SU-DHL-6 (cell line): ENCODE results near the gene SREK1IP1.
A peak's percentile ranks its signal among the peaks of the same experiment; 100 is the strongest.

ENCODE experiments used
- H2AFZ ChIP-seq: fragments of 200-600 bp; sonication (generic); 2 replicates; pipeline ENCODE4 v1.6.1; 2014; ENCODE audit warnings: low read depth, mild to moderate bottlenecking, moderate library complexity, mixed read lengths, antibody characterized with exemption, low read length; ENCODE audit not compliant: severe bottlenecking
- H3F3A ChIP-seq: fragments of 200-600 bp; shearing (Covaris generic); 2 replicates; pipeline ENCODE4 v1.6.0; 2016; ENCODE audit warnings: antibody characterized with exemption, mild to moderate bottlenecking; ENCODE audit not compliant: insufficient read depth
- H3K27ac ChIP-seq: fragments of 200-600 bp; sonication (generic); 2 replicates; pipeline ENCODE4 v1.5.1; 2016; ENCODE audit warnings: low read depth, mild to moderate bottlenecking, low read length, moderate library complexity, mixed read lengths
- H3K27me3 ChIP-seq: fragments of 200-600 bp; sonication (generic), shearing (Covaris generic); 2 replicates; pipeline ENCODE4 v1.6.0; 2014; ENCODE audit warnings: mild to moderate bottlenecking, low read length
- H3K36me3 ChIP-seq: fragments of 200-600 bp; sonication (generic); 2 replicates; pipeline ENCODE4 v1.6.1; 2014; ENCODE audit warnings: mild to moderate bottlenecking, low read length, mixed read lengths
- H3K4me2 ChIP-seq: fragments of 300-600, 200-600 bp; shearing (Covaris generic), sonication (generic); 2 replicates; pipeline ENCODE4 v1.6.0; 2014; ENCODE audit warnings: low read length, low read depth, mild to moderate bottlenecking; ENCODE audit not compliant: poor library complexity, severe bottlenecking
- H3K4me3 ChIP-seq: fragments of 200-600 bp; sonication (generic); 2 replicates; pipeline ENCODE4 v1.5.1; 2014; ENCODE audit warnings: antibody characterized with exemption, low read length, mild to moderate bottlenecking, mixed read lengths; ENCODE audit not compliant: insufficient read depth, poor library complexity, severe bottlenecking
- H3K79me2 ChIP-seq: fragments of 200-600 bp; sonication (generic); 2 replicates; pipeline ENCODE4 v1.6.1; 2014; ENCODE audit warnings: mild to moderate bottlenecking, low read length, moderate library complexity; ENCODE audit not compliant: insufficient read depth
- H3K9ac ChIP-seq: fragments of 200-600 bp; sonication (generic); 2 replicates; pipeline ENCODE4 v1.7.0; 2014; ENCODE audit warnings: mild to moderate bottlenecking, low read length
- H3K9me2 ChIP-seq: fragments of 200-600 bp; sonication (generic); replicated peaks from 2 replicates; pipeline ENCODE4 v1.6.1; 2014; ENCODE audit warnings: low read length; ENCODE audit not compliant: insufficient read depth
- H3K9me3 ChIP-seq: fragments of 200-600 bp; sonication (generic); 2 replicates; pipeline ENCODE4 v1.6.1; 2014; ENCODE audit warnings: low read length, mixed read lengths; ENCODE audit not compliant: insufficient read depth
- H4K20me1 ChIP-seq: fragments of 200-600 bp; sonication (generic); 2 replicates; pipeline ENCODE4 v1.6.1; 2014; ENCODE audit warnings: low read depth, mild to moderate bottlenecking, antibody characterized with exemption, low read length, moderate library complexity, mixed read lengths
- EZH2phosphoT487 ChIP-seq: fragments of 200-600 bp; sonication (generic), shearing (Covaris generic); conservative IDR thresholded peaks from 2 replicates; pipeline ENCODE4 v1.6.1; 2018; ENCODE audit warnings: mild to moderate bottlenecking, antibody characterized with exemption, low read length, moderate library complexity, mixed read lengths
- TF ChIP-seq, protein P1 (sequence below): fragments of 200-600 bp; sonication (generic); IDR thresholded peaks from one replicate; pipeline ENCODE4 v1.5.1; 2017; ENCODE audit warnings: antibody characterized with exemption, mild to moderate bottlenecking, low read length, moderate library complexity; ENCODE audit not compliant: insufficient read depth, poor library complexity, severe bottlenecking

SREK1IP1 gene

DNA sequence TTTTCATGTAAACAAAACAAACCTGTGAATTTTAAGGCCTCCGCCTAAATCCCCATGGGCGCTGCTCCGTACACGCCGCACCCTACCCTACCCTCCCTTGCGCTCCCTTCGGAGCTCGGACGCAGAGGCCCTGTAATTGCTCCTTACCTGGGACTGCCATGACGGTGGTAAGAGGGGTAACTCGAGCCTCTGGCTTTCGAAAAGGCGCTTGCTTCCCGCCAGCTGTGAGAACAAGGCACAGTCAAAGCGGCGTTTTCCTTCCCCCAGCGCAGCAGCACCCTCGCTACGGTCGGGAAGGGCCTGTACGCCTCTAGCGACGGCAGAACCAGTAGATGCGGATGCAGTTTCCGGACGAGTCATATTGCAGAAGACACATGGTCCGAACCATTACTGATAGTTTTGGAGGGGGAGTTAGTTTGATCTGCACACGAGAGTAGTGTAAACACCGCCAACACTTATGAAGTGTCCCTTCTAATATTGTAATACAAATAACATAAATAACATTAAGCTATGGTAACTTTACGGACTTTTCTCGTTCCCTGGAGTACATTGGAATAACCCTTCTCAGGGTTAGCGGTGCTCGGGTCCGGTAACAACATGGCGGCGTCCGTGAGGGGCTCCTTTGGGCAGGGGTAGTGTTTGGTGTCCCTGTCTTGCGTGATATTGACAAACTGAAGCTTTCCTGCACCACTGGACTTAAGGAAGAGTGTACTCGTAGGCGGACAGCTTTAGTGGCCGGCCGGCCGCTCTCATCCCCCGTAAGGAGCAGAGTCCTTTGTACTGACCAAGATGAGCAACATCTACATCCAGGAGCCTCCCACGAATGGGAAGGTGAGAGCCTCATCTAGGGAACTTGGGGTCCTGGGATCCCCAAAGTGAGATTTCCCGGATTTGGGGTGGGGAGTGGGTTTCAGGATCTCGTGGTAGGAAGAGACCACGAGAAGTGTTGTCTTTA, at the start of gene SREK1IP1, which contains the start of gene CWC27:
Gene SREK1IP1 (minus strand): TSS at position 334 of the 955 bp plus-strand sequence. CDS start 174 bp downstream, at position 160.
Gene CWC27 (plus strand): TSS at position 573 of the 955 bp plus-strand sequence. CDS start 217 bp downstream, at position 790.
- peak within 1 kb of the TSS; percentile 96 for H2AFZ ChIP-seq
- H3K4me3 ChIP-seq, result peak within 1 kb of the TSS; percentile 96
- peak within 1 kb of the TSS; percentile 71 for H3K27ac ChIP-seq
- no peaks in the 10 kb centered on the region for H3K36me3 ChIP-seq
- no peaks in the 10 kb centered on the region for H3K27me3 ChIP-seq
- TF ChIP-seq, protein P1, sequence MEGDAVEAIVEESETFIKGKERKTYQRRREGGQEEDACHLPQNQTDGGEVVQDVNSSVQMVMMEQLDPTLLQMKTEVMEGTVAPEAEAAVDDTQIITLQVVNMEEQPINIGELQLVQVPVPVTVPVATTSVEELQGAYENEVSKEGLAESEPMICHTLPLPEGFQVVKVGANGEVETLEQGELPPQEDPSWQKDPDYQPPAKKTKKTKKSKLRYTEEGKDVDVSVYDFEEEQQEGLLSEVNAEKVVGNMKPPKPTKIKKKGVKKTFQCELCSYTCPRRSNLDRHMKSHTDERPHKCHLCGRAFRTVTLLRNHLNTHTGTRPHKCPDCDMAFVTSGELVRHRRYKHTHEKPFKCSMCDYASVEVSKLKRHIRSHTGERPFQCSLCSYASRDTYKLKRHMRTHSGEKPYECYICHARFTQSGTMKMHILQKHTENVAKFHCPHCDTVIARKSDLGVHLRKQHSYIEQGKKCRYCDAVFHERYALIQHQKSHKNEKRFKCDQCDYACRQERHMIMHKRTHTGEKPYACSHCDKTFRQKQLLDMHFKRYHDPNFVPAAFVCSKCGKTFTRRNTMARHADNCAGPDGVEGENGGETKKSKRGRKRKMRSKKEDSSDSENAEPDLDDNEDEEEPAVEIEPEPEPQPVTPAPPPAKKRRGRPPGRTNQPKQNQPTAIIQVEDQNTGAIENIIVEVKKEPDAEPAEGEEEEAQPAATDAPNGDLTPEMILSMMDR, result no peak
- TF ChIP-seq EZH2phosphoT487, result no peak
- H3K9me3 ChIP-seq, result no peaks in the 10 kb centered on the region
- H3K9me2 ChIP-seq, result no peaks in the 10 kb centered on the region
- no peaks in the 10 kb centered on the region for H4K20me1 ChIP-seq
- peak within 1 kb of the TSS; percentile 89 for H3K9ac ChIP-seq
- H3F3A ChIP-seq, result no peaks in the 10 kb centered on the region
- H3K79me2 ChIP-seq, result peaks cover 76% of the 10 kb centered on the region
- peak within 1 kb of the TSS; percentile 71 for H3K4me2 ChIP-seq

DNA sequence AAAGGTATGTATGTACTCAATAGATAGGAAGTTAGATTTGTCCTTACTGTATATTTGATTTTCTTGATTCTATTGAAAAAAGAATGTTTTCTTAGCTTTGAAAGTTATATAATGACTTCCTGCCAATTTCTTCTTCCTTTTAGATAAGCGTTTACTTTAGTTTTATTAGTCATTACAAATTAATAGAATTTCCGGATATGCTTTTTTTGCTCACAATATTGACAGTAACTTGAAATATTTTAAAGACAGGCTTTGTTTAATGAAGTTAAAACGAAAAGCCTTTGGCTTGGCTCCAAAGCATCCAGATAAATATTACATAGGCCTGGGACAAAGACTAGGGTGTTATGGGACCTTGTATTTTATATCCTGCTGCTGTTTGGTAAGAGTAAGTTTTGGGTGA, 49.8 kb upstream of the SREK1IP1 start:
- no peak overlapping the region for H3K4me3 ChIP-seq
- no peak overlapping the region for H3K9ac ChIP-seq
- H2AFZ ChIP-seq, result no peak overlapping the region
- no peaks in the 10 kb centered on the region for H3K79me2 ChIP-seq
- TF ChIP-seq, protein P1, result no peak
- no peak for TF ChIP-seq EZH2phosphoT487
- H3K27ac ChIP-seq, result no peak overlapping the region
- no peaks in the 10 kb centered on the region for H3K27me3 ChIP-seq
- no peaks in the 10 kb centered on the region for H3K9me2 ChIP-seq
- H3K4me2 ChIP-seq, result no peak overlapping the region
- H3F3A ChIP-seq, result no peaks in the 10 kb centered on the region
- H3K9me3 ChIP-seq, result no peaks in the 10 kb centered on the region
- no peaks in the 10 kb centered on the region for H3K36me3 ChIP-seq
- no peaks in the 10 kb centered on the region for H4K20me1 ChIP-seq

GRCh38 chr5:64814073-64814472, 45.6 kb upstream of the SREK1IP1 start:
- H2AFZ ChIP-seq, result no peak overlapping the region
- H4K20me1 ChIP-seq, result no peaks in the 10 kb centered on the region
- H3K27ac ChIP-seq, result no peak overlapping the region
- TF ChIP-seq, protein P1, result no peak
- TF ChIP-seq EZH2phosphoT487, result no peak
- H3K79me2 ChIP-seq, result no peaks in the 10 kb centered on the region
- no peak overlapping the region for H3K4me3 ChIP-seq
- no peaks in the 10 kb centered on the region for H3K9me2 ChIP-seq
- H3K36me3 ChIP-seq, result no peaks in the 10 kb centered on the region
- no peak overlapping the region for H3K9ac ChIP-seq
- no peaks in the 10 kb centered on the region for H3K9me3 ChIP-seq
- no peaks in the 10 kb centered on the region for H3F3A ChIP-seq
- H3K27me3 ChIP-seq, result no peaks in the 10 kb centered on the region
- H3K4me2 ChIP-seq, result no peak overlapping the region
